ENCODE results near the gene MAP7D3. TPM values are rescaled to one million over a fixed set of nuclear protein-coding genes. Genes with fewer than 3 reads are reported as not detected.

MAP7D3 gene
- polyA plus RNA-seq, 1 donor from 2014 or later, result 0.68 TPM

DNA sequence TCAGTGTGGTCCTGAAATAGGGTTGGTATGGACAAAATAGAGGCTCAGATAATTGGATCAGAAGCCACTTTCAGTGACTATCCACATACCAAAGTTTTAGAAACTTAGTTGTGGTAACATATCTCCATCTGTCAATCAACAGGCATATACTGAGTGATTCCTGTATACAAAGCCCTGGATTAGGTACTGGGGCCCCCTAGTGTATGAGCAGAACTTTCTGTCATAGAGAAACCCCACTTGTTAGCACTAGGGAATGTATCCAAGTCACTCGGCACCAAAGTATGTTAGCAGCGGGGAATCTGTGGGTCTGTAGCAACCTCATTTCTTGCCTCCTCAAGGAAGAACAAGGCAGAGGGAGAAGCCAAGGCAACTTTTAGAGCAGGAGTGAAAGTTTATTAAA lies 50.7 kb downstream of the MAP7D3 start:
- H3K9me2 ChIP-seq (ENCODE audit: insufficient read depth, low read length), result no peaks in the 10 kb centered on the region
- no peak overlapping the region for H3K9ac ChIP-seq (ENCODE audit: low read length)
- no peak overlapping the region for H3K4me2 ChIP-seq (ENCODE audit: low read length)
- H3K27me3 ChIP-seq (ENCODE audit: insufficient read depth, low read depth, low read length), result no peaks in the 10 kb centered on the region
- no peak overlapping the region for H3K4me3 ChIP-seq (ENCODE audit: low read length)
- TF ChIP-seq SMC3 (conservative IDR thresholded peaks at IDR 0.05; ENCODE audit: poor library complexity) (no peak), POLR2AphosphoS5 (IDR thresholded peaks at IDR 0.05) (no peak), MXI1 (conservative IDR thresholded peaks at IDR 0.05; ENCODE audit: poor library complexity, severe bottlenecking) (no peak), TAF1 (IDR thresholded peaks at IDR 0.05; ENCODE audit: low read depth) (no peak), RAD21 (conservative IDR thresholded peaks at IDR 0.05) (no peak), EZH2 (IDR thresholded peaks at IDR 0.05; ENCODE audit: borderline replicate concordance, insufficient read depth, low read length, poor library complexity, severe bottlenecking) (no peak), EP300 (conservative IDR thresholded peaks at IDR 0.05; ENCODE audit: poor library complexity, severe bottlenecking) (no peak)
- TF ChIP-seq, protein P1, sequence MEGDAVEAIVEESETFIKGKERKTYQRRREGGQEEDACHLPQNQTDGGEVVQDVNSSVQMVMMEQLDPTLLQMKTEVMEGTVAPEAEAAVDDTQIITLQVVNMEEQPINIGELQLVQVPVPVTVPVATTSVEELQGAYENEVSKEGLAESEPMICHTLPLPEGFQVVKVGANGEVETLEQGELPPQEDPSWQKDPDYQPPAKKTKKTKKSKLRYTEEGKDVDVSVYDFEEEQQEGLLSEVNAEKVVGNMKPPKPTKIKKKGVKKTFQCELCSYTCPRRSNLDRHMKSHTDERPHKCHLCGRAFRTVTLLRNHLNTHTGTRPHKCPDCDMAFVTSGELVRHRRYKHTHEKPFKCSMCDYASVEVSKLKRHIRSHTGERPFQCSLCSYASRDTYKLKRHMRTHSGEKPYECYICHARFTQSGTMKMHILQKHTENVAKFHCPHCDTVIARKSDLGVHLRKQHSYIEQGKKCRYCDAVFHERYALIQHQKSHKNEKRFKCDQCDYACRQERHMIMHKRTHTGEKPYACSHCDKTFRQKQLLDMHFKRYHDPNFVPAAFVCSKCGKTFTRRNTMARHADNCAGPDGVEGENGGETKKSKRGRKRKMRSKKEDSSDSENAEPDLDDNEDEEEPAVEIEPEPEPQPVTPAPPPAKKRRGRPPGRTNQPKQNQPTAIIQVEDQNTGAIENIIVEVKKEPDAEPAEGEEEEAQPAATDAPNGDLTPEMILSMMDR (IDR thresholded peaks at IDR 0.05; ENCODE audit: poor library complexity, severe bottlenecking), result no peak
- TF ChIP-seq, protein P2, sequence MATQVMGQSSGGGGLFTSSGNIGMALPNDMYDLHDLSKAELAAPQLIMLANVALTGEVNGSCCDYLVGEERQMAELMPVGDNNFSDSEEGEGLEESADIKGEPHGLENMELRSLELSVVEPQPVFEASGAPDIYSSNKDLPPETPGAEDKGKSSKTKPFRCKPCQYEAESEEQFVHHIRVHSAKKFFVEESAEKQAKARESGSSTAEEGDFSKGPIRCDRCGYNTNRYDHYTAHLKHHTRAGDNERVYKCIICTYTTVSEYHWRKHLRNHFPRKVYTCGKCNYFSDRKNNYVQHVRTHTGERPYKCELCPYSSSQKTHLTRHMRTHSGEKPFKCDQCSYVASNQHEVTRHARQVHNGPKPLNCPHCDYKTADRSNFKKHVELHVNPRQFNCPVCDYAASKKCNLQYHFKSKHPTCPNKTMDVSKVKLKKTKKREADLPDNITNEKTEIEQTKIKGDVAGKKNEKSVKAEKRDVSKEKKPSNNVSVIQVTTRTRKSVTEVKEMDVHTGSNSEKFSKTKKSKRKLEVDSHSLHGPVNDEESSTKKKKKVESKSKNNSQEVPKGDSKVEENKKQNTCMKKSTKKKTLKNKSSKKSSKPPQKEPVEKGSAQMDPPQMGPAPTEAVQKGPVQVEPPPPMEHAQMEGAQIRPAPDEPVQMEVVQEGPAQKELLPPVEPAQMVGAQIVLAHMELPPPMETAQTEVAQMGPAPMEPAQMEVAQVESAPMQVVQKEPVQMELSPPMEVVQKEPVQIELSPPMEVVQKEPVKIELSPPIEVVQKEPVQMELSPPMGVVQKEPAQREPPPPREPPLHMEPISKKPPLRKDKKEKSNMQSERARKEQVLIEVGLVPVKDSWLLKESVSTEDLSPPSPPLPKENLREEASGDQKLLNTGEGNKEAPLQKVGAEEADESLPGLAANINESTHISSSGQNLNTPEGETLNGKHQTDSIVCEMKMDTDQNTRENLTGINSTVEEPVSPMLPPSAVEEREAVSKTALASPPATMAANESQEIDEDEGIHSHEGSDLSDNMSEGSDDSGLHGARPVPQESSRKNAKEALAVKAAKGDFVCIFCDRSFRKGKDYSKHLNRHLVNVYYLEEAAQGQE (IDR thresholded peaks at IDR 0.05; ENCODE audit: borderline replicate concordance), result no peak
- H3K79me2 ChIP-seq (replicated peaks; ENCODE audit: insufficient read depth, low read length), result no peaks in the 10 kb centered on the region
- H4K20me1 ChIP-seq (ENCODE audit: insufficient read depth), result no peaks in the 10 kb centered on the region
- H3K9me3 ChIP-seq (ENCODE audit: low read length), result no peaks in the 10 kb centered on the region
- no peaks in the 10 kb centered on the region for H3K36me3 ChIP-seq (ENCODE audit: insufficient read depth, low read length)
- H2AFZ ChIP-seq (ENCODE audit: low read depth, low read length), result no peak overlapping the region
- no peaks in the 10 kb centered on the region for H3F3A ChIP-seq (ENCODE audit: insufficient read depth, low read length, poor library complexity, severe bottlenecking)
- no peak overlapping the region for H3K27ac ChIP-seq (ENCODE audit: low read length)

DNA sequence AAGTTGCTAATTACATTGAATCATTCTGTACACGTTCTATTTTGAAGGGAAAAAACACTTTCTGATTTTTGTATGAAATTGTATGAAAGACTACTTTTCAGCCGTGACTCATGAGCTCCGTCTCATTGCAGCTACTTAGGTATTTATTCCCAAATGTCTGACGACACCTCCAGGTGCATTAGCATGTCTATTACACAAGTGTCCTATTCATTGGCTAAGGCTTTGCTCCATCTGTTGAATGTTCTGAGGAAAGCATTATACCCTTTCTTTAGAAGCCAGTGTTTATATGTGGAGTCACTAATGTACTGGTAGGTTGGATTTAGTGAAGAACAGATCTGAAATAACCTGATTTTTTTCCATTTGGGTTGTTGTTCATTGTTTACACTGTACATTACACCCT lies 51.8 kb downstream of the MAP7D3 start:
- no peak for TF ChIP-seq EP300 (conservative IDR thresholded peaks at IDR 0.05; ENCODE audit: poor library complexity, severe bottlenecking)
- TF ChIP-seq, protein P1 (IDR thresholded peaks at IDR 0.05; ENCODE audit: poor library complexity, severe bottlenecking), result no peak
- TF ChIP-seq TAF1 (IDR thresholded peaks at IDR 0.05; ENCODE audit: low read depth), result no peak
- no peak for TF ChIP-seq SMC3 (conservative IDR thresholded peaks at IDR 0.05; ENCODE audit: poor library complexity)
- Histone ChIP-seq H3K9ac (ENCODE audit: low read length) (no peak overlapping the region), H2AFZ (ENCODE audit: low read depth, low read length) (no peak overlapping the region), H3K27me3 (ENCODE audit: insufficient read depth, low read depth, low read length) (no peaks in the 10 kb centered on the region), H3K9me2 (ENCODE audit: insufficient read depth, low read length) (no peaks in the 10 kb centered on the region), H3K4me3 (ENCODE audit: low read length) (no peak overlapping the region), H3F3A (ENCODE audit: insufficient read depth, low read length, poor library complexity, severe bottlenecking) (no peaks in the 10 kb centered on the region), H4K20me1 (ENCODE audit: insufficient read depth) (no peaks in the 10 kb centered on the region), H3K4me2 (ENCODE audit: low read length) (no peak overlapping the region), H3K36me3 (ENCODE audit: insufficient read depth, low read length) (no peaks in the 10 kb centered on the region), H3K9me3 (ENCODE audit: low read length) (no peaks in the 10 kb centered on the region), H3K27ac (ENCODE audit: low read length) (no peak overlapping the region), H3K79me2 (replicated peaks; ENCODE audit: insufficient read depth, low read length) (no peaks in the 10 kb centered on the region)

Measured in neural cell (in vitro differentiated cells).